ENCODE results near the gene ARFRP1.
"Not testable (repeated sequence)": the region's sequence is repeated elsewhere in the genome, so short reads cannot be mapped to it uniquely, and the experiment has no call there.

ARFRP1 gene

DNA sequence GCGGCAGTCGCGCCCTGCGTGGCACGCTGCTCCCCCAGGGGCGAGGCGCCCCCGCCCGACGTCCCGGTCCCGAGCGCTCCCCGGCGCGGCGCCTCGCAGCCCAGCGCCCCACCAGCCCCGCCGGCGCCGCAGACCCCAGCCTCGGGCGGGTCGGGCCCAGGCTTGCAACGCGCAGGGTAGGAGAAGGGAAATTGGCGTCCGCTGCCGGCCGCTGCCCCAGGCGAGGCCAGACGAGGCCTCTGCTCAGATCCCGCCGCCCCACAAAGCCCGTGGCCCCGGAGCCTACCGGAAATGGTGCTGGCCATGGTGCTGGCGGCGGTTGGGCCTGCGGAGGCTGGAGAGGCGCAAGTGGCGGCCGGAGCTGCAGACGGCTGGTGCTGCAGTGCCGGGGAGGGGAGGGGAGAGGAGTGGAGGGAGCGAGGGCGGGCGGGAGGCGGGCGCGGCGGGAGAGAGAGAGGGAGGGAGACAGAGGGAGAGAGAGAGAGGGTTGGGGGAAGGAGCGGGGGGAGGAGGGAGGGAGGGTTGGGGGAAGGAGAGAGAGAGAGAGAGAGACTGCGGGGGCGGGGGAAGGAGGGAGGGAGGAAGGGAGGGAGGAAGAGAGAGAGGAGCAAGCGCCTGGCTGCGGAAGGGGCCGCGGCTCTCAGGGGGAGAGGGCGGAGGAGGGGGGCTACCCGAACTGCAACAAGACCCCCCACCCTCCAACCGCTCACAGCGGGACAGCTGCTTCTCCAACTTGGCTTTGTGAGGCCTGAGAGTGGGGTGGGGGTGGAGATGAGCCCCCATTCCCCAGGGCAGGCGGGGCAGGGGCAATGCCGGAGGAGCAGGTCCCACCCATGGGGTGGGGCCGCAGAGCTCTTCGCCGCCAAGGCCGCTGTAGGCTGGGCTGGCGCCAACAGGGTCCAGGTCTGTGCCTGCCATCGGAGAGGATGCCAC lies 54.5 kb downstream of the ARFRP1 start, which contains the start of gene STMN3:
STMN3 (minus strand) TSS at position 384 of the 933 bp plus-strand sequence; CDS start at position 305, 79 bp downstream.
- peak; percentile 94 to 96 for DNase-seq

DNA sequence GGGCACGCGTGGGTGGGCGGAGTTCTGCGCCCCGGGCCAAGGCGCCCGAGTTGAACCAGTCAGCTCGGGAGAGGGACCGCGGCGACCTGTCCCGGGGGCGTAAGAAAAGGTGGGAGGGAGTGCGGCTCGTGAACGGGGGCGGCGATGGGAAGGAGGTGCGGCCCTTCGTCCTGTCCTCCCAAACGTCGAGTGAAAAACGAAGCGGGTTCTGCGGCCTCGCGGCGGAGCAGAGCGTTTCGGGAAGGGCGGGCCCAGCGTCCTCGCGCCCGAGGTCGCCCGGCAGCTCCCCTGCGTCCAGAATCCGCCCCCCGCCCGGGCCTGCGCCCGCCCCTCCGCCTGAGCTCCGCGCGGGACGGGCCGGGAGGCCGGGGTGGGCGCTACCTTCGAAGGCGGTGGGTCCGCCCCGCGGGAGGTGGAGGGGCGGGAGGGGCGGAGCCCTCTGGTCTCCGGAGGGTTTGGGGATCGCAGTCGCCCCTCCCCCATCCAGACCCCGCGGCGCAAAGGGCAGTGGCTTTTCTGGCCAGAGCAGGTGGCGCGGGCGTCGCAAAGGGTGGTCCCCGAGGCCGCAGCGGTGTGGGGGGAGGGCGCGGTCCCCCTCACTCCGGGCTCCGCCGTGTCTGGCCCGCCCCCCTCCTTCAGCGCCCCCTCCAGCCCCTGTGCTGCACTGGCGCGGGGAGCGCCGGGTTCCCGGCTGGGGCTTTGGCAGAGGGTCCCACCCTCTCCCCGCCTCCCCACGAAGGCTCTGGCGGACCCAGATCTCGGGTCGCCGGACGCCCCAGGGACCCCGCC lies 55.4 kb downstream of the ARFRP1 start:
- DNase-seq, result no peak

DNA sequence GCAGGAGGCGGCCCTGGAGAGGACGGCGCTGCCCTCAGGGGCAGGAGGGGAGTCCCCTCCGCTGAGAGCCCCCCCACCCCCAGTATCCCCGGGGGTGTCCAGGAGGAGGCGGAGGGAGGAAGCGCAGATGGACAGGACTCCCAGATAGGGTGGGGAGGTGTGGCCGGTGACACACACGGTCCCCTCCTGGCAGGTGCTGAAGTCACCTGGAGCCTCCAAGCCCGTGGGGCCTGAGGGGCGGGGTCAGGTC lies 55.9 kb downstream of the ARFRP1 start:
- no peak for DNase-seq

DNA sequence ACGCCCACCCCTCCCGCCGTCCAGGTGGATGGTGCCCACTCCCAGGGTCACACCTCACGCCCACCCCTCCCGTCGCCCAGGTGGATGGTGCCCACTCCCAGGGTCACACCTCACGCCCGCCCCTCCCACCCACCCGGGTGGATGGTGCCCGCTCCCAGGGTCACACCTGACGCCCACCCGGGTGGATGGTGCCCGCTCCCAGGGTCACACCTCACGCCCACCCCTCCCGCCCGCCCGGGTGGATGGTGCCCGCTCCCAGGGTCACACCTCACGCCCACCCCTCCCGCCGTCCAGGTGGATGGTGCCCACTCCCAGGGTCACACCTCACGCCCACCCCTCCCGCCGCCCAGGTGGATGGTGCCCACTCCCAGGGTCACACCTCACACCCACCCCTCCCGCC lies 57.3 kb downstream of the ARFRP1 start:
- DNase-seq, result not testable (repeated sequence)

DNA sequence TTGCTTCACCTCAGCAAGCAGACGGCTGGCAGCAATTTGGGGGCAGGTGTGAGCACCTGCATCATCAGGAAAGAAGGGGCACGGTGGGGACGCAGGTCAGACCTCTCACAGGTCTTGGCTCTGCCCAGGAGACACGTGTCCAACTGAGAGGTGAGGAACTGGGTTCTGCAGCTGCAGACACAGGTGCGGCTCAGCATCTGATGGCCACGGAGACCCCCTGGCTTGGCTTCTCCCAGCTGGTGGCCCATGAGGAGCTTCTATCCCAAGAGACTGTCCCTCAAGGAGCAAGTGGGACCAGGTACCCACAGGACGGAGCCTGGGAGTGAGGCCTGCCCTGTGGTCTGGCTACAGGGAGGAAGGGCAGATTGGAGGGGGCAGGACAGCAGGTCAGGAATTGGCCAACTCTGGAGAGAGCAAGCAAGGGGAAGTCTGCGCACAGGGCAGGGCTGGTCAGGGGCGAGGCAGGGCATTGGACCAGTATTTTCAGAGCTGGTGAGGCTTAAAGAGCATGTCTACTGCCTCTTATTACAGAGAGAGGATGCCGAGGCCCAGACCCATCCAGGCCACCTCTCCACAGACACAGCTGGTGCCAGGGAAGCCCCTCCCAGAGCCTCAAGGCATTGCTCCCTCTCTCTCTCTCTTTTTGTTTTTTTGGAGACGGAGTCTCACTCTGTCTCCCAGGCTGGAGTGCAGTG lies 58.7 kb downstream of the ARFRP1 start:
- DNase-seq, result no peak

Data from NCI-H187 (cell line).